Measurements from ENCODE around the gene FBXW12. TPM values are rescaled to one million over a fixed set of nuclear protein-coding genes. Genes with fewer than 3 reads are reported as not detected.
A peak's percentile ranks its signal among the peaks of the same experiment; 100 is the strongest.

Gene FBXW12
- polyA plus RNA-seq, 1 donor from 2014 or later: not detected

DNA sequence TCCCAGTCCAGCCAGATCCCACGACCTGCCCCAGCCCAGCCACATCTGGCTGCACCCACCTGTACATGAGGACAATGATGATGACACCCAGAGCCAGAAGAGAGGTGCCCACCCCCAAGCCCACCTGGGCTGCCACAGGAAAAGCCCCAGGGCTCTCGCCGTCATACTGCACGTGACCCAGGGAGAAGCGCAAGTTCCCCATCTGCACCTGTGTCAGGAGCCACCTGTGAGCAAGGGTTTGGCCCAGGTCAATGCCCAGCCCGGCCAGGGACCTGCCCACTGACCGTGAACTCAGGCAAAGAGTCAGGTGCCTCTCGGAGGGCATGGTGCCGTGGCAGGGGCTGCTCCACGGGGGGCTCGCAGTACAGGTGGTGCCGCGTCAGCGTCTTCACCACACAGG is 41.6 kb downstream of the FBXW12 start:
- no peaks in the 10 kb centered on the region for H3K36me3 ChIP-seq (ENCODE audit: insufficient read depth, low read length)
- no peaks in the 10 kb centered on the region for H4K20me1 ChIP-seq (ENCODE audit: insufficient read depth)
- no peak overlapping the region for H3K4me2 ChIP-seq (ENCODE audit: low read length)
- H2AFZ ChIP-seq (ENCODE audit: low read depth, low read length): no peak overlapping the region
- no peaks in the 10 kb centered on the region for H3K9me2 ChIP-seq (ENCODE audit: insufficient read depth, low read length)
- H3K9ac ChIP-seq (ENCODE audit: low read length): no peak overlapping the region
- no peak overlapping the region for H3K4me3 ChIP-seq (ENCODE audit: low read length)
- no peaks in the 10 kb centered on the region for H3K9me3 ChIP-seq (ENCODE audit: low read length)
- no peak overlapping the region for H3K27ac ChIP-seq (ENCODE audit: low read length)
- no peaks in the 10 kb centered on the region for H3K79me2 ChIP-seq (replicated peaks; ENCODE audit: insufficient read depth, low read length)
- H3F3A ChIP-seq (ENCODE audit: insufficient read depth, low read length, poor library complexity, severe bottlenecking): no peaks in the 10 kb centered on the region
- no peaks in the 10 kb centered on the region for H3K27me3 ChIP-seq (ENCODE audit: insufficient read depth, low read depth, low read length)
- no peak for TF ChIP-seq MXI1 (conservative IDR thresholded peaks at IDR 0.05; ENCODE audit: poor library complexity, severe bottlenecking)
- TF ChIP-seq TAF1 (IDR thresholded peaks at IDR 0.05; ENCODE audit: low read depth): no peak
- TF ChIP-seq POLR2AphosphoS5 (IDR thresholded peaks at IDR 0.05): no peak
- no peak for TF ChIP-seq EP300 (conservative IDR thresholded peaks at IDR 0.05; ENCODE audit: poor library complexity, severe bottlenecking)
- TF ChIP-seq EZH2 (IDR thresholded peaks at IDR 0.05; ENCODE audit: borderline replicate concordance, insufficient read depth, low read length, poor library complexity, severe bottlenecking): no peak
- no peak for TF ChIP-seq RAD21 (conservative IDR thresholded peaks at IDR 0.05)
- TF ChIP-seq, protein P1, sequence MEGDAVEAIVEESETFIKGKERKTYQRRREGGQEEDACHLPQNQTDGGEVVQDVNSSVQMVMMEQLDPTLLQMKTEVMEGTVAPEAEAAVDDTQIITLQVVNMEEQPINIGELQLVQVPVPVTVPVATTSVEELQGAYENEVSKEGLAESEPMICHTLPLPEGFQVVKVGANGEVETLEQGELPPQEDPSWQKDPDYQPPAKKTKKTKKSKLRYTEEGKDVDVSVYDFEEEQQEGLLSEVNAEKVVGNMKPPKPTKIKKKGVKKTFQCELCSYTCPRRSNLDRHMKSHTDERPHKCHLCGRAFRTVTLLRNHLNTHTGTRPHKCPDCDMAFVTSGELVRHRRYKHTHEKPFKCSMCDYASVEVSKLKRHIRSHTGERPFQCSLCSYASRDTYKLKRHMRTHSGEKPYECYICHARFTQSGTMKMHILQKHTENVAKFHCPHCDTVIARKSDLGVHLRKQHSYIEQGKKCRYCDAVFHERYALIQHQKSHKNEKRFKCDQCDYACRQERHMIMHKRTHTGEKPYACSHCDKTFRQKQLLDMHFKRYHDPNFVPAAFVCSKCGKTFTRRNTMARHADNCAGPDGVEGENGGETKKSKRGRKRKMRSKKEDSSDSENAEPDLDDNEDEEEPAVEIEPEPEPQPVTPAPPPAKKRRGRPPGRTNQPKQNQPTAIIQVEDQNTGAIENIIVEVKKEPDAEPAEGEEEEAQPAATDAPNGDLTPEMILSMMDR (IDR thresholded peaks at IDR 0.05; ENCODE audit: poor library complexity, severe bottlenecking): no peak
- no peak for TF ChIP-seq SMC3 (conservative IDR thresholded peaks at IDR 0.05; ENCODE audit: poor library complexity)
- TF ChIP-seq, protein P2, sequence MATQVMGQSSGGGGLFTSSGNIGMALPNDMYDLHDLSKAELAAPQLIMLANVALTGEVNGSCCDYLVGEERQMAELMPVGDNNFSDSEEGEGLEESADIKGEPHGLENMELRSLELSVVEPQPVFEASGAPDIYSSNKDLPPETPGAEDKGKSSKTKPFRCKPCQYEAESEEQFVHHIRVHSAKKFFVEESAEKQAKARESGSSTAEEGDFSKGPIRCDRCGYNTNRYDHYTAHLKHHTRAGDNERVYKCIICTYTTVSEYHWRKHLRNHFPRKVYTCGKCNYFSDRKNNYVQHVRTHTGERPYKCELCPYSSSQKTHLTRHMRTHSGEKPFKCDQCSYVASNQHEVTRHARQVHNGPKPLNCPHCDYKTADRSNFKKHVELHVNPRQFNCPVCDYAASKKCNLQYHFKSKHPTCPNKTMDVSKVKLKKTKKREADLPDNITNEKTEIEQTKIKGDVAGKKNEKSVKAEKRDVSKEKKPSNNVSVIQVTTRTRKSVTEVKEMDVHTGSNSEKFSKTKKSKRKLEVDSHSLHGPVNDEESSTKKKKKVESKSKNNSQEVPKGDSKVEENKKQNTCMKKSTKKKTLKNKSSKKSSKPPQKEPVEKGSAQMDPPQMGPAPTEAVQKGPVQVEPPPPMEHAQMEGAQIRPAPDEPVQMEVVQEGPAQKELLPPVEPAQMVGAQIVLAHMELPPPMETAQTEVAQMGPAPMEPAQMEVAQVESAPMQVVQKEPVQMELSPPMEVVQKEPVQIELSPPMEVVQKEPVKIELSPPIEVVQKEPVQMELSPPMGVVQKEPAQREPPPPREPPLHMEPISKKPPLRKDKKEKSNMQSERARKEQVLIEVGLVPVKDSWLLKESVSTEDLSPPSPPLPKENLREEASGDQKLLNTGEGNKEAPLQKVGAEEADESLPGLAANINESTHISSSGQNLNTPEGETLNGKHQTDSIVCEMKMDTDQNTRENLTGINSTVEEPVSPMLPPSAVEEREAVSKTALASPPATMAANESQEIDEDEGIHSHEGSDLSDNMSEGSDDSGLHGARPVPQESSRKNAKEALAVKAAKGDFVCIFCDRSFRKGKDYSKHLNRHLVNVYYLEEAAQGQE (IDR thresholded peaks at IDR 0.05; ENCODE audit: borderline replicate concordance): no peak

DNA sequence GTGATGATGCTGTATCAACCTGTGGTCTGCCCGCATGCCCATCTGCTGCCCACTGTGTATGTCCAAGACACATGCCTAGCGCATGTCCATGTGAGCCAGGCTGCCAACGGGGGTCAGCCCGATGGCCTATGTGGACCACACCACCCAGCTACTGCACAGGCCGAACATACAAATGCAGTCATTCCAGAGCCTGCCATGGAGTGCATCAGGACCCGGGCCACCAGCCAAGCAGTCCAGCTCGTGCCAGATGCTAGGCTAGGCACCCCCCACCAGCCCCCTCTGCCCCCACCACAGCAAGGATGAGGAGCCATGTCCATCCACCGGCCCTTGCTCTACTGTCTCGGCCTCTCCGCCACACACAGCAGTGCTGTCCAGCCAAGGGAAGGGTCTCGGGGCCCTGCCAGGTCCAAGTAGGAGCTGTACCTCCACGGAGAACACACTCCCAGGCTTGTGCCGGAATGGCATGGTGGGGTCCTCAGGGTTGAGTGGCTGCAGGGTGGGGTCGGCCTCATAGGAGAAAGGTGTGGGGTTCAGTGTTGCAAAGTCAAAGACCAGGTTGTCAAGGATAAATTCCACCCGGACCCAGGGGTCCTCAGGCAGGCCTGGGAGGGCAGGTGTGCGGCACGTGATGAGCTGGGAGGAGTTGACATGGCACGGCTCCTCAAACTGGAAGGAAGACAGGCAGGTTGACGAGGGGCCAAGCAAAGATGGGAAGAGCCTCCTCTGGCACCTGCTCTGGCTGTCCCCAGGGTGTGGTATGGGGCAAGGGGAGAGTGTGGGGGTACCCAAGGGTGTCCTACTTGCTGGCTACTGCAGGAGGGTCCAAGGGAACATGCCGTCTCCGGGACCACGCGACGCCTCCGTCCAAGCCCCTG is 42.6 kb downstream of the FBXW12 start:
- no peak overlapping the region for H3K27ac ChIP-seq (ENCODE audit: low read length)
- H3K27me3 ChIP-seq (ENCODE audit: insufficient read depth, low read depth, low read length): no peaks in the 10 kb centered on the region
- no peak overlapping the region for H3K9ac ChIP-seq (ENCODE audit: low read length)
- H3K9me3 ChIP-seq (ENCODE audit: low read length): no peaks in the 10 kb centered on the region
- no peak overlapping the region for H3K4me2 ChIP-seq (ENCODE audit: low read length)
- no peak overlapping the region for H3K4me3 ChIP-seq (ENCODE audit: low read length)
- no peaks in the 10 kb centered on the region for H3K9me2 ChIP-seq (ENCODE audit: insufficient read depth, low read length)
- H2AFZ ChIP-seq (ENCODE audit: low read depth, low read length): no peak overlapping the region
- H4K20me1 ChIP-seq (ENCODE audit: insufficient read depth): no peaks in the 10 kb centered on the region
- no peaks in the 10 kb centered on the region for H3K79me2 ChIP-seq (replicated peaks; ENCODE audit: insufficient read depth, low read length)
- TF ChIP-seq, protein P1 (IDR thresholded peaks at IDR 0.05; ENCODE audit: poor library complexity, severe bottlenecking): no peak
- TF ChIP-seq POLR2AphosphoS5 (IDR thresholded peaks at IDR 0.05) (peak; percentile 9), TAF1 (IDR thresholded peaks at IDR 0.05; ENCODE audit: low read depth) (no peak)
- no peaks in the 10 kb centered on the region for H3K36me3 ChIP-seq (ENCODE audit: insufficient read depth, low read length)
- no peaks in the 10 kb centered on the region for H3F3A ChIP-seq (ENCODE audit: insufficient read depth, low read length, poor library complexity, severe bottlenecking)
